ENCODE measurements around the gene KIAA1143. TPM values are rescaled to one million over a fixed set of nuclear protein-coding genes. Genes with fewer than 3 reads are reported as not detected.

Gene KIAA1143
- total RNA-seq, 1 donor from 2014 or later: 27.8 TPM

DNA sequence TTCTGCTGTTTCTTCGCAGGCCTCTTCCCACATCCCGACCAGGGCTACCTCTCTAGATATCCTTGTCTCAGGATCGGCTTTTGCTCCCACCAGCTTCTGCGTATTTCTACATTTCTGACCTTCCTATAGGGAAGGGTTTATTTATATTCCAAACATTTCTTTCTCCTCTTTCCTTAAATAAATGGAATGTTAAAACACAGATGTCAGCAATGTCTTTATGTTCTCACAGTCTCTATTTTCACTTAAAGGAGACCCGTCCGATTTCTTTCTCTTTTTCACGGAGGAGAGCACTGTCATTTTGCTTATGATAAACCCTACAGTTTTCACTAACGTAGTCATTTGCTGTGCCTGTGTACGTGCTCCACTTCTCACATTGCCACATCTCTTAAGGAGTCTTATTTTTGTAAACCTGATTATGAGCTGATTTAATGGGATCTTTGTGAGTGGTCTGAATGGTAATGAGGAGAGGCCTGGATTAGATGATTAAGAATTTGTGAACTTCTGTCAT lies 805 bp upstream of the KIAA1143 start:
- intact Hi-C loops (cut with DNase I): no loop called here
- H3K36me3 ChIP-seq: no peaks in the 10 kb centered on the region

DNA sequence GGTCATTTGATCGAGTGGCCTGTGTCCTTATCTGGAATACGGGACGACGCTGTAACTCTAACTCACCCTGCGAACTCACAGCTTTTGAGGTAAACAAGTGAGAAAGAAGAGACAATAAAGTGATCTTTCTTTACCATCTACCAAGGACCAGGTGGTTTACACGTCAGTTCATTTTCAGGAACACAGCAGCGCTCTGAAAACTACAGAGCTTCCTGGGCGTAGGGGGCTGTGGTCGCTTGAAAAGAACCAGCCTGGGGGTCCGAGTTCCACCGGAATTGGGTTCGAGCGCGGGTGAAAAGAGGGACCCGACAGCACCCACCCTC lies 357 bp downstream of the KIAA1143 start:
- Histone ChIP-seq H3K9me3 (peaks cover 3% of the 10 kb centered on the region), H3K4me1 (peaks cover 18% of the 10 kb centered on the region), H3K36me3 (no peaks in the 10 kb centered on the region), H3K27me3 (ENCODE audit: low read depth) (no peaks in the 10 kb centered on the region), H3K4me3 (peak overlapping the region; percentile 87), H3K27ac (peak overlapping the region; percentile 82)
- no peak for TF ChIP-seq CTCF (IDR thresholded peaks at IDR 0.05)
- intact Hi-C loops (cut with DNase I): no loop called here
- DNase-seq (no peak), ATAC-seq (peak in 1 of 2 donors; percentile 3)

More for the DNA sequence above, 805 bp upstream of the KIAA1143 start:
- ATAC-seq (no peak), DNase-seq (no peak)
- no peak for TF ChIP-seq CTCF (IDR thresholded peaks at IDR 0.05)
- Histone ChIP-seq H3K27me3 (ENCODE audit: low read depth) (no peaks in the 10 kb centered on the region), H3K27ac (no peak overlapping the region), H3K4me1 (peaks cover 18% of the 10 kb centered on the region), H3K9me3 (peaks cover 2% of the 10 kb centered on the region), H3K4me3 (peak overlapping the region; percentile 87)

DNA sequence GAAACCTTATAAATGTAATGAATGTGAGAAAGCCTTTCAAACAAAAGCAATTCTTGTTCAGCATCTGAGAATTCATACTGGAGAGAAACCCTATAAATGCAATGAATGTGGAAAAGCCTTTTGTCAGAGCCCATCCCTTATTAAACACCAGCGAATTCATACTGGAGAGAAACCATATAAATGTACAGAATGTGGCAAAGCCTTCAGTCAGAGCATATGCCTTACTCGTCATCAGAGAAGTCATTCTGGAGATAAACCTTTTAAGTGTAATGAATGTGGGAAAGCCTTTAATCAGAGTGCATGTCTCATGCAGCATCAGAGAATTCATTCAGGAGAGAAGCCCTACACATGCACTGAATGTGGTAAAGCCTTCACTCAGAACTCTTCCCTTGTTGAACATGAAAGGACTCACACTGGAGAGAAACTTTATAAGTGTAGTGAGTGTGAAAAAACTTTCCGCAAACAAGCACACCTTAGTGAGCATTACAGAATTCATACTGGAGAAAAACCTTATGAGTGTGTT lies 26.7 kb downstream of the KIAA1143 start:
- Histone ChIP-seq H3K27me3 (ENCODE audit: low read depth) (no peaks in the 10 kb centered on the region), H3K27ac (no peak overlapping the region), H3K4me3 (no peak overlapping the region), H3K36me3 (peaks cover 18% of the 10 kb centered on the region), H3K4me1 (peaks cover 8% of the 10 kb centered on the region), H3K9me3 (peaks cover 94% of the 10 kb centered on the region)
- ATAC-seq (no peak), DNase-seq (no peak)
- intact Hi-C loops (cut with DNase I): no loop called here
- TF ChIP-seq CTCF (IDR thresholded peaks at IDR 0.05): no peak

- H3K9me3 ChIP-seq: peaks cover 76% of the 10 kb centered on the region
- DNase-seq: peak; percentile 97
- peak; percentile 6 for TF ChIP-seq CTCF (IDR thresholded peaks at IDR 0.05)
- ATAC-seq: peak; percentile 99 to 100
- H3K27ac ChIP-seq: peak within 1 kb of the TSS; percentile 67
- no peaks in the 10 kb centered on the region for H3K27me3 ChIP-seq (ENCODE audit: low read depth)
- H3K4me3 ChIP-seq: peak within 1 kb of the TSS; percentile 69
- peaks cover 8% of the 10 kb centered on the region for H3K4me1 ChIP-seq
- intact Hi-C loops (cut with DNase I): no loop called here
- H3K36me3 ChIP-seq: peaks cover 18% of the 10 kb centered on the region
Observed at GRCh38 chr3:44729384-44729910, 32.0 kb downstream of the KIAA1143 start, which contains the start of gene ZNF501. TSS of gene ZNF501 (plus strand) at chr3:44729635. CDS start at chr3:44734422, 4,787 bp downstream.

GRCh38 chr3:44722103-44722401 lies 39.4 kb downstream of the KIAA1143 start:
- DNase-seq: no peak
- TF ChIP-seq CTCF (IDR thresholded peaks at IDR 0.05): no peak
- Histone ChIP-seq H3K9me3 (peaks cover 100% of the 10 kb centered on the region), H3K27ac (no peak overlapping the region), H3K27me3 (ENCODE audit: low read depth) (no peaks in the 10 kb centered on the region), H3K36me3 (peaks cover 18% of the 10 kb centered on the region), H3K4me1 (no peaks in the 10 kb centered on the region), H3K4me3 (no peak overlapping the region)
- intact Hi-C loops (cut with DNase I): no loop called here
- no peak for ATAC-seq
